Activated naive CD8-positive, alpha-beta T cell treated with anti-CD3 and anti-CD28 coated beads, Interleukin-2, amount 10 ng/mL, durations not matched to agents 7 days and 5 days (primary cell): ENCODE data around the gene SCAF8. TPM values are rescaled to one million over a fixed set of nuclear protein-coding genes. Genes with fewer than 3 reads are reported as not detected.

Experiments
- ATAC-seq: fragments of 150-1000 bp; cut with Tn5 transposase; one replicate; pipeline ENCODE4 v1.10.0; 2021; ENCODE audit warnings: low read depth, moderate library complexity
- POLR2A ChIA-PET: fragments of 350-600 bp; sonication (Branson Sonifier 250); formaldehyde crosslinking; loops from one replicate; lab custom pipeline; 2021; ENCODE audit warnings: antibody characterized with exemption; lab: Charles Lee
- DNase-seq: peaks from one replicate; pipeline ENCODE4 v3.0.0; 2021
- H3K27ac Mint-ChIP-seq: one replicate; pipeline ENCODE4 v1.8.0; 2022; ENCODE audit warnings: mild to moderate bottlenecking, mixed read lengths
- H3K27me3 Mint-ChIP-seq: one replicate; pipeline ENCODE4 v1.8.0; 2022; ENCODE audit warnings: mild to moderate bottlenecking, moderate library complexity, mixed read lengths
- H3K36me3 Mint-ChIP-seq: one replicate; pipeline ENCODE4 v1.8.0; 2021; ENCODE audit warnings: mild to moderate bottlenecking, mixed read lengths
- H3K4me1 Mint-ChIP-seq: one replicate; pipeline ENCODE4 v1.8.0; 2021; ENCODE audit warnings: mixed read lengths
- H3K4me3 Mint-ChIP-seq: one replicate; pipeline ENCODE4 v1.8.0; 2022; ENCODE audit warnings: mild to moderate bottlenecking, moderate library complexity, mixed read lengths
- H3K9me3 Mint-ChIP-seq: one replicate; pipeline ENCODE4 v1.8.0; 2021; ENCODE audit warnings: mixed read lengths
- total RNA-seq, 2 experiments: library from RNA; stranded (reverse); gene quantifications; one replicate each; pipeline ENCODE4 v1.2.3, GENCODE V29; 2021

Gene SCAF8
- total RNA-seq, 2 experiments from 2014 or later = 42.3 to 46.4 TPM

GRCh38 chr6:154719433-154719832 is 13.8 kb upstream of the SCAF8 start:
- Mint-ChIP-seq H3K27me3 (peaks cover 11% of the 10 kb centered on the region), H3K36me3 (peaks cover 7% of the 10 kb centered on the region), H3K27ac (no peak overlapping the region), H3K4me1 (no peaks in the 10 kb centered on the region), H3K4me3 (no peak overlapping the region), H3K9me3 (peaks cover 7% of the 10 kb centered on the region)
- POLR2A ChIA-PET = no interaction called here
- no peak for ATAC-seq
- DNase-seq = no peak

GRCh38 chr6:154719854-154720253 is 13.4 kb upstream of the SCAF8 start:
- POLR2A ChIA-PET = no interaction called here
- no peaks in the 10 kb centered on the region for H3K4me1 Mint-ChIP-seq
- H3K9me3 Mint-ChIP-seq = peaks cover 7% of the 10 kb centered on the region
- H3K4me3 Mint-ChIP-seq = no peak overlapping the region
- H3K27ac Mint-ChIP-seq = no peak overlapping the region
- peaks cover 7% of the 10 kb centered on the region for H3K36me3 Mint-ChIP-seq
- DNase-seq (no peak), ATAC-seq (no peak)
- peaks cover 12% of the 10 kb centered on the region for H3K27me3 Mint-ChIP-seq

GRCh38 chr6:154721460-154721859 is 11.8 kb upstream of the SCAF8 start:
- POLR2A ChIA-PET = no interaction called here
- H3K4me3 Mint-ChIP-seq = no peak overlapping the region
- peaks cover 7% of the 10 kb centered on the region for H3K36me3 Mint-ChIP-seq
- DNase-seq (no peak), ATAC-seq (no peak)
- peaks cover 7% of the 10 kb centered on the region for H3K9me3 Mint-ChIP-seq
- H3K27me3 Mint-ChIP-seq = peaks cover 10% of the 10 kb centered on the region
- no peaks in the 10 kb centered on the region for H3K4me1 Mint-ChIP-seq
- H3K27ac Mint-ChIP-seq = no peak overlapping the region

- peaks cover 5% of the 10 kb centered on the region for H3K27me3 Mint-ChIP-seq
- no peaks in the 10 kb centered on the region for H3K36me3 Mint-ChIP-seq
- no peak for ATAC-seq
- H3K27ac Mint-ChIP-seq = no peak overlapping the region
- peaks cover 3% of the 10 kb centered on the region for H3K4me1 Mint-ChIP-seq
- H3K4me3 Mint-ChIP-seq = no peak overlapping the region
- no peaks in the 10 kb centered on the region for H3K9me3 Mint-ChIP-seq
- DNase-seq = no peak
- POLR2A ChIA-PET = no interaction called here
Observed at GRCh38 chr6:154726887-154727286, 6.3 kb upstream of the SCAF8 start.

GRCh38 chr6:154731296-154732218 is 1.7 kb upstream of the SCAF8 start:
- POLR2A ChIA-PET = no interaction called here
- no peak for ATAC-seq
- peaks cover 3% of the 10 kb centered on the region for H3K36me3 Mint-ChIP-seq
- peak overlapping the region; percentile 8 for H3K4me3 Mint-ChIP-seq
- H3K9me3 Mint-ChIP-seq = no peaks in the 10 kb centered on the region
- H3K27ac Mint-ChIP-seq = no peak overlapping the region
- H3K27me3 Mint-ChIP-seq = no peaks in the 10 kb centered on the region
- H3K4me1 Mint-ChIP-seq = peaks cover 19% of the 10 kb centered on the region
- DNase-seq = no peak

- H3K9me3 Mint-ChIP-seq = no peaks in the 10 kb centered on the region
- ATAC-seq = no peak
- no peak for DNase-seq
- H3K27me3 Mint-ChIP-seq = no peaks in the 10 kb centered on the region
- peak overlapping the region; percentile 87 for H3K4me3 Mint-ChIP-seq
- H3K36me3 Mint-ChIP-seq = peaks cover 5% of the 10 kb centered on the region
- POLR2A ChIA-PET = no interaction called here
- peak overlapping the region; percentile 83 for H3K27ac Mint-ChIP-seq
- peaks cover 20% of the 10 kb centered on the region for H3K4me1 Mint-ChIP-seq
Observed at GRCh38 chr6:154732538-154733182, 556 bp upstream of the SCAF8 start.

GRCh38 chr6:154733626-154734382 is 588 bp downstream of the SCAF8 start:
- H3K36me3 Mint-ChIP-seq = peaks cover 7% of the 10 kb centered on the region
- H3K4me1 Mint-ChIP-seq = peaks cover 26% of the 10 kb centered on the region
- no peaks in the 10 kb centered on the region for H3K27me3 Mint-ChIP-seq
- DNase-seq (peak; percentile 89), ATAC-seq (peak; percentile 86)
- POLR2A ChIA-PET = interaction anchor here (0.9 kb wide), 1 partner anchor 28 kb away, joined by 3 read pairs; no protein-coding TSS in a partner anchor
- H3K27ac Mint-ChIP-seq = peak overlapping the region; percentile 97
- no peaks in the 10 kb centered on the region for H3K9me3 Mint-ChIP-seq
- peak overlapping the region; percentile 94 for H3K4me3 Mint-ChIP-seq

- H3K4me1 Mint-ChIP-seq = peaks cover 31% of the 10 kb centered on the region
- no peaks in the 10 kb centered on the region for H3K9me3 Mint-ChIP-seq
- no peak overlapping the region for H3K4me3 Mint-ChIP-seq
- ATAC-seq = no peak
- peaks cover 19% of the 10 kb centered on the region for H3K36me3 Mint-ChIP-seq
- POLR2A ChIA-PET = no interaction called here
- H3K27ac Mint-ChIP-seq = no peak overlapping the region
- H3K27me3 Mint-ChIP-seq = no peaks in the 10 kb centered on the region
- no peak for DNase-seq
Observed at GRCh38 chr6:154736618-154737259, 3.5 kb downstream of the SCAF8 start.

- POLR2A ChIA-PET = no interaction called here
- Mint-ChIP-seq H3K27ac (no peak overlapping the region), H3K4me1 (peaks cover 29% of the 10 kb centered on the region), H3K4me3 (no peak overlapping the region), H3K36me3 (peaks cover 22% of the 10 kb centered on the region), H3K27me3 (no peaks in the 10 kb centered on the region), H3K9me3 (no peaks in the 10 kb centered on the region)
- DNase-seq (no peak), ATAC-seq (no peak)
Observed at GRCh38 chr6:154737424-154737823, 4.2 kb downstream of the SCAF8 start.

- no peak for DNase-seq
- Mint-ChIP-seq H3K36me3 (peaks cover 26% of the 10 kb centered on the region), H3K9me3 (no peaks in the 10 kb centered on the region), H3K4me3 (no peak overlapping the region), H3K4me1 (peaks cover 27% of the 10 kb centered on the region), H3K27ac (no peak overlapping the region), H3K27me3 (no peaks in the 10 kb centered on the region)
- POLR2A ChIA-PET = no interaction called here
- no peak for ATAC-seq
Observed at GRCh38 chr6:154738551-154738961, 5.3 kb downstream of the SCAF8 start.

- peaks cover 34% of the 10 kb centered on the region for H3K36me3 Mint-ChIP-seq
- H3K27me3 Mint-ChIP-seq = no peaks in the 10 kb centered on the region
- no peak for DNase-seq
- ATAC-seq = no peak
- no peak overlapping the region for H3K4me3 Mint-ChIP-seq
- peaks cover 22% of the 10 kb centered on the region for H3K4me1 Mint-ChIP-seq
- H3K9me3 Mint-ChIP-seq = no peaks in the 10 kb centered on the region
- H3K27ac Mint-ChIP-seq = no peak overlapping the region
- POLR2A ChIA-PET = no interaction called here
Observed at GRCh38 chr6:154740658-154741057, 7.4 kb downstream of the SCAF8 start.

- Mint-ChIP-seq H3K4me1 (peaks cover 16% of the 10 kb centered on the region), H3K36me3 (peaks cover 33% of the 10 kb centered on the region), H3K4me3 (no peak overlapping the region), H3K27ac (no peak overlapping the region), H3K9me3 (no peaks in the 10 kb centered on the region), H3K27me3 (no peaks in the 10 kb centered on the region)
- POLR2A ChIA-PET = no interaction called here
- no peak for ATAC-seq
- no peak for DNase-seq
Observed at GRCh38 chr6:154742891-154743290, 9.7 kb downstream of the SCAF8 start.
